Stimulated activated naive CD8-positive, alpha-beta T cell treated with anti-CD3 and anti-CD28 coated beads, Interleukin-15, Interleukin-2, amounts not matched to agents 100 U/mL and 50 U/mL, for 24 hours (primary cell): Measurements from ENCODE around the gene PKD1L1.
"Not testable (repeated sequence)": the region's sequence is repeated elsewhere in the genome, so short reads cannot be mapped to it uniquely, and the experiment has no call there.

ENCODE experiments used
- ATAC-seq: fragments of 150-1000 bp; cut with Tn5 transposase; one replicate; pipeline ENCODE4 v1.10.0; 2021
- DNase-seq: peaks from one replicate; pipeline ENCODE4 v3.0.0; 2021

Gene PKD1L1

DNA sequence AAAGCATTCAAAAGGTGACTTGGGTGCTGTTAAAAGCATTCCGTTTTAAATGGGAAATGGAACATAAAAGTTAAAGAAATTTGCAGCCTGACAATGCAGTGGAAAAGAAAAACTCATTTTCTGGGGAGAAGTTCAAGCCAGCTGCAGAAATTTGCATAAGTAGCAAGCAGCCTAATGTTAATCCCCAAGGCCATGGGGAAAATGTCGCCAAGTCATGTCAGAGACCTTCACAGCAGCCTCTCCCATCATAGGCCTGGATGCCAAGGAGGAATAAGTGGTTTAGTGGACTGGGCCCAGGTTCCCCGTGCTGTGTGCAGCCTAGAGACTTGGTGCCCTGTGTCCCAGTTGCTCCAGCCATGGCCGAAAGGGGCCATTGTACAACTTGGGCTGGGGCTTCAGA is 154.2 kb downstream of the PKD1L1 start:
- DNase-seq (no peak), ATAC-seq (no peak)

DNA sequence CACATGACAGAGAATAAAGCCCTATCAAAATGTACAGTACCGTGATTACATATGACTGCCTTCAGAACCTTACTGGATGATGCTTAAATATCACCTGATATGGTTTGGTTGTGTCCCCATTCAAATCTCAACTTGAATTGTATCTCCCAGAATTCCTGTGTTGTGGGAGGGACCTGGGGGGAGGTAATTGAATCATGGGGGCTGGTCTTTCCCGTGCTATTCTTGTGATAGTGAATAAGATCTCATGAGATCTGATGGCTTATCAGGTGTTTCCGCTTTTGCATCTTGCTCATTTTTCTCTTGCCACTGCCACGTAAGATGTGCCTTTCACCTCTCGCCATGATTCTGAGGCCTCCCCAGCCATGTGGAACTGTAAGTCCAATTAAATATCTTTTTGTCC is 155.1 kb downstream of the PKD1L1 start:
- DNase-seq, ATAC-seq: not testable (repeated sequence)

DNA sequence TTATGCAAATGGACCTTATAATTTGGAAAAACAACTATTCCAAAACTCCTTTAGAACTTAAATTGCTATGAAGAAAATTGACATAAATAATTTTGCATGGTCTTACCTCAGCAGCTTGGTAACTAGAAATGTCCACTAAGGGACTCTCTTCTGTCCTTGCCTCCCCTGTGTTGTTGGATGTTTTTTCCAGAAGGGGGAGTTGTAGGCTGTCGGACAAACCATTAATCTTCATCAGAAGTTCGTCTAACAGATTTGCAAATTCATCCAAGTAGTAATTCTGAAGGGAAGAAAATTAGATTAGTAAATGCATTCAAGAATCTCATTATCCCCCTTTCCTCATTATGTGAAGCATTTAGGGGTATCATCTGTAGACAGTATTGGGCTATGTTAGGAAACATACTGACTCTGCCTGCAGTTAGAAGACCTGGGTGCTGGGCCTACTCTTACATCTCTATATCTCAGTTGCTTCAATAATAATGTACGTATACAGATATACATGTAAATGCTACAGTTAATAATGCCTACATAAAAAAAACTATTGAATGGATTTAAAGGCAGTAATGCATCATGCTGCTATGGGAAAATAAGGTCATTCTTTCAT is 155.6 kb downstream of the PKD1L1 start:
- ATAC-seq, result no peak
- no peak for DNase-seq

DNA sequence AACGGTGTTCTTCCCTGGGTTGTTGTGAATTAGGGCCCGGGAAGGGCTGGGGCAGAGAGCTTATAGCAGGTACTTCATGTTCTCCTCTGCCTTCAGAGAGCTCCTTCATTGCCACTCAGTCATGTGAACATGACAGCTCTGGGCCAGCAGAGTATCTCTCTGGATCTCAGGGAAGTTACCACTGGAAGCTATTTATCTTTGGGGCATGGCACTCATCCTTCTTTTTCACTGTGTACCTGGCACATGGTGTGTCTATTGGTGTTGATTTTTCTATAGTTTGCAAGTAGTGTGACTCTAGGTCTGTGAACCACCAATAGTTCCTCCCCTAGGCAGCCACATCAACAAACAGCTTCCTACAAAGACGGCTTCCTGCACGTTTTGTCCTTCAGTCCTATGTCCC is 156.6 kb downstream of the PKD1L1 start:
- no peak for DNase-seq
- ATAC-seq, result no peak

DNA sequence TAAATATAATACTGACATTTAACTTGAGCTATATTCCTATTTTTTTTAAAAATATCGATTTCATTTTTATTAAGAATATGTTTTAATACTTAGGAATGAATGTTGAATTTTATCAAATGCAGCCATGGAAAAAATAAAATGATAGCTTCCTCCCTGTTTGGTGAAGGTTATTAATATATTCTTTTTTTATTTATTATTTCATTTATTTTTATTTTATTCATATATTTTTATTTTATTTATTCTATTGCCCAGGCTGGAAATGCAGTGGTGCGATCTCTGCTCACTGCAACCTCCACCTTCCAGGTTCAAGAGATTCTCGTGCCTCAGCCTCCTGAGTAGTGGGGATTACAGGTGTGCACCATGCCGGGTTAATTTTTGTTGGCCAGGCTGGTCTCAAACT is 160.2 kb downstream of the PKD1L1 start:
- ATAC-seq, result no peak

DNA sequence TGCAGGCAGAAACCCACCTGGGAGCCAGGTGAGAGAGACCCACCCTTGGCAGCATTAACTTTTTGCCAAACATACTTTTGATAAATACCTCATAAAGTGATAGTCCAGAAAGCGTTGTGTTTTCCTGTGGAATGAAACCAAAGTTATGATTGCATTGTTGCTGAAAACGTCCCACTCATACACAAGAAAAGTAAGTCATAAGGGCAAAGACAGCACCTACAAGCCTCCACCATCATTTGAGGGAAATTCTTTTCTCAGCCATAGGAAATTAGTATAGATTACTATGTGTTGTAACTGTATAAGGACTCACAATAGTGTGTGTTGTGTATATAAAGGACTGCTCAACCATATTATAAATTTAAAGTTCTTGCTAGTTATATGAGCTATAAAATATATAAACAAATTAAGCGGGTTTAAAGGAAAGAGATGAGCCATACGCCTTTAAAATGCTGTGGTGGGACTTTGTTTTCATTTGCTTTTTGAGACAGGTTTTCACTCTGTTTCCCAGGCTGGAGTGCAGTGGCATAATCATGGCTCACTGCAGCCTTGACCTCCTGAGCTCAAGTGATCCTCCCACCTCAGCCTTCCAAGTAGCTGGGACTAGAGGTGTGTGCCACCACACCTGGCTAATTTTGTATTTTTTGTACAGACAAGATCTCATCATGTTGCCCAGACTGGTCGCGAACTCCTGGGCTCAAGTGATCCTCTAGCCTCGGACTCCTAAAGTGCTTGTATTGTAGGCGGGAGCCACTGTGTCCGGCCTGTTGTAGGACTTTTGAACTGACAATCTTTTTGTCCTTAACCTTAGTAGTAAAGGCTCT is 160.8 kb downstream of the PKD1L1 start:
- DNase-seq, result no peak
- ATAC-seq, result no peak

More for the DNA sequence above, 160.2 kb downstream of the PKD1L1 start:
- no peak for DNase-seq

DNA sequence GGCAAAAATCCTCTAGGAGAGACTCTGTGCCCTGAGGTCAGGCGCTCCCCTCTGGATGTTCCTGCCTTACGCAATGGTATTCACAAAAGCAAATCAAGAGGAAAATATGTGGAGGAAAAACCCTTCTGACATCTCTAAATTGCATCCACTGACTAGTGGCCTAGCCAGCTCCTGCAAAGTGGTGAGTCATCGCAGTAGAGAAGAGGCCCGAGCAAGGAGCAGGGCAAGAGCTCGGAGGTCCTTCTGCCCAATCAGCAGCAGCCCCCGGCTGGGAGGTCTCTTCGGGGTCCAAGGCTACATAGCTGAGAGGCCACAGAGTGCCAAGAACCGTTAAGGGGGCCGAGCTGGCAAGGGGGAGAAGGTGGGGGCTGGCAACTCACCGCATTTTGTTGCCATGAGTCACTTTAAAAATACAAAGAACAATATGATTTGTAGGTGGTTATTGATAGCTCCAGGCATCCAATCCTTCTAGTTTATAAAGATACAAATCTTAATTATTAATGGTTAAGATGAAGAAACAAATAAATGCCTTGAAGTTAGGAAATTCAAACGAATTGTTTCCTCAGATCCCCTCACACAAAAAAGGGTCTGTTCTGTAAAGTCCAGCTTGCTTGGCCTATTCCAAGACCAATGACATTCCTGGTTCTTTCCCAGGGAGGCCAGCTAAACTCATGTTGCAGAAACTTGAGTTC is 161.6 kb downstream of the PKD1L1 start:
- no peak for DNase-seq
- no peak for ATAC-seq

DNA sequence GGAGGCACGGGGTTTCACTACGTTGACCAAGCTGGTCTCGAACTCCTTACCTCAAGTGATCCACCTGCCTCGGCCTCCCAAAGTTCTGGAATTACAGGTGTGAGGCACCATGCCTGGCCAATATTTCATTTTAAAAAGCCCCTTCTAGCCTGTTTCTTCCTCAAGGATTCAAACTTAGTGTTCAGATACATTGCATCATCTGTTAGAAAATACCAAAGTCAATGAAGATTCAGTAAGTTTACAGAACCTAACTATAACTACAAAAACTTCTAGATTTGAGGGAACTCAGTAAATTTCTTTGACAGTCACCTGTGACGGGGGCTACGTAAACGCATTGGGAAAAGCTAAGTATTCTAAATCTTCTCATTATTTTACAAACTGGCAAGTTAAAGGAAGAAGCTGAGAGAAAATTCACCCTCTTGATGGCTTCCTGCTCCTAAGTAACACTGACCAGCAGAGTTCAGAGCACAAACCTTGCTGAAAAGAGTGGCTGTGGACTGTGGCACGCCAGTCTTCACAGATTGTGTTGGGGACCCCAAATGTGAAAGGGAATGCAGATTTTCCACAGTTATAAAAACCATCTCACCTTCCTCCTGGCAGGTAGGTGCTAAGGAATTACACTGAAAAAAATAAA is 162.2 kb downstream of the PKD1L1 start:
- DNase-seq, result no peak

DNA sequence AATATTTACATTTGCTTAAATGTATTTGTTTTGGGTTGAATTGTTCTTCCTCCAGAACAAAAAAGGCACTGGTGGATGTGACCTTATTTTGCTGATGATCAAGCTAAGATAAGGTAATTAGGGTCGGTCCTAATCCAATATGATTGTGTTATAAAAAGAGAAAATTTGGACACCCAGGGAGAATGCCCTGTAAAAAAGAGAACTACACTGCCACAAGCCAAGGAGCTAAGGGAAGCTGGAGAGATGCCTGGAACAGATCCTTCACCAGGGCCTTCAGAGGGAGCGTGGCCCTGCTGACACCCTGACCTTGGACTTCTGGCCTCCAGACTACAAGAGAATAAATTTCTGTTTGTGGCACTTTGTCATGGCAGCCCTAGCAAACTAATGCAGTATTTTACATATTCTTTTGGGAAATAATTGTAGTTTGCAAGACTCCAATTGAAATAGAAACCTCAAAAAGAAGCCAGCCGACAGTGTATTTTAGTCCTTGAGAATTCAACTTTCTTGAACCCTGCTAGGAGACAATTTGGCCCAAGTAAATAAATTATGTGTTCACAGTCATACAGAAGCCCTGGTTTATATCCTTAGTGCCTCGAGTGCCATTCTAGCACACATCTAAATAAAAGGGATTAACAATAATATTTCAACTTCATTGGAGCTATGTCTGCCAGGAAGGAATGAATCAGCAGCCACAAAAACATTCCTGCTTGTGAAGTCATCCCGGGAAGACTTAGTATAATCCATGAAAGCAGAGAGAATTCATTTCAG is 164.6 kb downstream of the PKD1L1 start:
- ATAC-seq (no peak), DNase-seq (no peak)

More for the DNA sequence above, 162.2 kb downstream of the PKD1L1 start:
- no peak for ATAC-seq

DNA sequence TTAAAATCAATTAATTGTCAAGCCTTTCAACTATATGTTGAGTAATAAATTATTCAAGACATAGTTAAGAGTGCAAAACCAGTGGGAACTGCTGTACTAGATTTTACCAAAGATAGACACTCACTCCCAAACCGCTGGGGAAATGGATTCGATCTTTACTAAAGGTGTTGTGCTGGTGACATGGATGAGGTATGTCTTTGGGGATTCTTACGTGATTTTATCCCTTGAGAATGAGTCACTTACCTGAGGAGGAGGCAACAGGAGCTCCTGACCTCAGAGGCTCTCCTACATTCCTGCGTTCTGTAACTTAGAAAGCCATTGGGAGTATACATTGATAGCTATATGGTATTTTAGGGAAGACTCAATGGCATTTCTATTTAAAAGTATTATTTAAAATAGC is 165.5 kb downstream of the PKD1L1 start:
- DNase-seq, result no peak
- no peak for ATAC-seq

DNA sequence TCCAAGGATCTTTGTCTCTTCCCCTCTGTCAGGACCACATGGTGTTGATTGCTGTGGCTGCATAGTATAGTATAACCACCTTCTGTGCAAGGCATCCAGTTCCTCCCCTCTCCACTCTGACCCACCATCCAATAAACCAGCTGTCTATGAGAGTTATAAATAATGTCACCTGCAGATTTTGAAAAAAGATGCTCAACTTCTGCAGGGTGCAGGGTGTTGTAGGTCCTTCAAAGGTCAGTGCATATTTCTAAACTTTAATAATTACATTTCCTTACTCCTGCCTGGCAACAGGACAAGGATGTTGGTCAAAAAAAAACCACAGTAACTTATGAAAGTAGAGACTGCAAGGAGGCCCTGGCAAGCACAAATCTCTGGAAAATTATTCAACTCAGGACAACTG is 166.2 kb downstream of the PKD1L1 start:
- ATAC-seq, result no peak

DNA sequence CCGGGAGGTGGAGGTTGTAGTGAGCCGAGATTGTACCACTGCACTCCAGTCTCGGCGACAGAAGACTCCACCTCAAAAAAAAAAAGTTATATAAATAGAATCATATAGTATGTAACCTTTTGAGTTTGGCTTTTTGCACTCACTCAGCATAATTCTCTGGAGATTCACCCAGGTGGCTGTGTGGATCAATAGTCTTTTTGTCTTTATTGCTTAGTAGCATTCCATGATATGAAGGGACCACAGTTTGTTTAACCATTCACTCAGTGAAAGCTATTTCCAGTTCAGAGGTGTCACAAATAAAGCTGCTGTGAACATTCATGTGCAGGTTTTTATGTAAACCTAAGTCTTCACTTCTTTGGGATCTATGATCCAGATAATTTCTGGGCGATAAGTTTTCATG is 167.7 kb downstream of the PKD1L1 start:
- no peak for DNase-seq
- ATAC-seq, result no peak

More for the DNA sequence above, 166.2 kb downstream of the PKD1L1 start:
- no peak for DNase-seq

DNA sequence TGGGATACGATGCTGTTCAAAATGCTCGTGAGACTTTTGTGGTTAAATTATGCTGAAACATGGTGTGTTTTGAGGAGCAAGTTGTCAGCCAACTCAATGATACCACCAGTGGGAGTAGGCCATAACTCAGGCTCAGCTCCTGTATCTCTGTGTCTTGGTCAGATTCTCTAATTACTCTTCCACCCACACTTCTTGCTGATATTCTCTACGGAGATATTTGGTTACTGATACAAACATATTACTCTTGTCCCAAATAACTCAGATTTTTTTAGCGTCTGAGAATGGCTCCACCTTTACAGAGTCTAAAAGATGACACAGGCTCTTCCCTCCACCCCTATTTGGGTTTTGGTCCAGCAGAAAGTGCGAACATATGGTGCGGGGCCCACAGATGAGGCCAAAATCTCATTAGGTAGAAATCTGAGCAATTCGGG is 168.9 kb downstream of the PKD1L1 start:
- DNase-seq, result no peak
- ATAC-seq, result no peak

DNA sequence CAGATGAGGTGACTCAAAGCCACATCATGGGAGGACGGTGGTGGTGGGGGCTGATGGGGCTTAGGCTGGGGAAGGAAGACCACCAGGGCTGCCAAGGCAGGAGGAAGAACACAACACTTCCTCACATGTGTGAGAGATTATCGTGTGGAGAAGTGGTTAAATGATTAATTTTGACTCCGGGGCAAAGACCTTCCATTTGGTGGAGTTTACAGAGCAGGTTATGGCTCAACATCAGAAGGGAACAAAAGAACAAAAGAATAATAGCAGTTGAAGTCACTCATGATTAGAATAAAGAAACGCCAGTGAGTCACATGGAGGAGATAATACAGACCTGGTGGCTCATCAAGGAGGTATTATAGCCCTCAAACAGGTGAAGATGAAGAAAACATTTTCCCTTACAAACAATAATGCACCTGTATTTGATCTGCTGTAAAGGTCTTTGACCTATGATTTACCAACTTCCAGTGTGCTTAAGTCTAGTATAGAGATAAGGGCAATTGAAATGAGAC is 170.1 kb downstream of the PKD1L1 start:
- no peak for ATAC-seq
- DNase-seq, result no peak

DNA sequence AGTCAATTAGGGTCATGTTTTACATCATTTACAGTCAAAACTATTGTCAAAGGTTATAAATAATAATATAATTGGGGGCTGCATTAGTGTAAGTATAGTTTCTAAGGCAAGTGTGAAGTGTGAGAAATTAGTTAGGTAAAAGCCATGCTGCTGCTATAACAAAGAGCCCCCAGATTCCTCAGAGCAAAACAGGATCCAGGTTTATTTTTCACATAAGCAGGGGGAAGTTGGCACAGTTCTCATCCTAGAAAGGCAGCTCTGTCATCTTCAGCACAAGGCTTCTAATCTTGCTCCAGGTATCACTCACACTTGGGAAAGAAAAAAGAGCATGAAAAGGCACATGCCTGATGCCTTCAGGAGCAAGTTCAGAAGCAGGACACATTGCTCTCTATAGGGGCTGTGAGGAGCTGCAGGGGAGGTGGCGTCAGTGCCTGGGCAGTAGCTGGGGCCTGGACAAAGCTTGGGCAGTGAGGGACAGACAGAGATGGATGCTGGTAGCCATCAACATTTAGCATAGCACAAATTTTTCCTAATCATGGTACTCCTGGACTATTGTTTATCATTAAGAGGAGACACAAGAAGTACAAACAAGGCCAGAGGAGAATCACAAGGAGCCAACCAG is 170.6 kb downstream of the PKD1L1 start:
- no peak for ATAC-seq
- no peak for DNase-seq

DNA sequence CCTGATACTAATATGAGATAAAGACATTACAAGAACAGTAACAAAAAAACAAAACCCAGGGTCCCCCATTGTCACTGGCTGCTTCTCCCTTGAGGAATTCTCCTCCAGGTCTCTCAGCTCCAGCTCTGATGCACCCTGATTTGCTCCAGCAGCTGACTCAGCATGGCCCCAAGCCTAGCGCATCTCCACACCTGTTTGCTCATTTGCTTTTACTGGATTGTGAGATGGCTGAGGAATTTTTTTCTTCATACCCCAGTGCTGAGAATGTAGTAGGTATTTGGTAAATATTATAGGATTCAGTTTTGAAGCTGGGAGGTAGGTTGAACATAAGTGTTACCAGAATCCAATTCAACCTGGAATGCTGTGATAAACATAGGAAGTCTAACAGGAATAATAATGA is 171.9 kb downstream of the PKD1L1 start:
- DNase-seq, result no peak
- ATAC-seq, result no peak

DNA sequence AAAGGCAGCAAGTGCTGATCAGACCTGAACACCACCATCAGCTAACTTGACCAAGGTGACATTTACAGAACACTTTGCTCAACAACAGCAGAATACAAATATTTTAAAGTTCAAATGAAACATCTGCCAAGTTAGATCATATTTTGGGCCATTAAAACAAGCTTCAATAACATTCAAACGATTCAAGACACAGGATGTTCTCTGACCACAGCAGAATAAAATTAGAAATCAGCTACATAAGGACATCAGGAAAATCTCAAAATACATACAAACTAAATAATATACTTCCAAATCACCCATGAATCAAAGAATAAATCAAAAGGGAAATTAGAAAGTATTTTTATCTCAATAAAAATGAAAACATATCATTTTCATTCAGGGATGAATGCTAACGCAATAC is 173.0 kb downstream of the PKD1L1 start:
- DNase-seq, result no peak
- no peak for ATAC-seq

DNA sequence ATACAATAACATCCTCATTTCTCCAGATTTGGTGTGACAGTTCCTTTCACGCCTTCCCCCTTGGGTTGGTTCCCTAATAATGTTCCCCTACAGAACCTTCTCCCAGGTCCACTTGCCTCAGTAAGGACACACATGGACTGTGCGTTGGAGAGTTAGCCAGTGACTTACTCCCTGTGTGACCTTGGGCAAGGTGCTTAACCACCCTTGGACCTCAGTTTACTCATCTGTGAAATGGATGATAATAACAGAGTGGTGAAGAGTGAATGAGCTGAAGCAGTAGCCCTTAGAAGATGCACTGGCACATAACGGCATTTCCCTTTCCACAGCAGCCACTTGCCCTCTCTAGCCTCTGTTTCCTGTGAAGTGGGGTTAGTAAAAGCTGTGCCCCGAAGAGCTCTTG is 175.8 kb downstream of the PKD1L1 start:
- DNase-seq (no peak), ATAC-seq (no peak)

DNA sequence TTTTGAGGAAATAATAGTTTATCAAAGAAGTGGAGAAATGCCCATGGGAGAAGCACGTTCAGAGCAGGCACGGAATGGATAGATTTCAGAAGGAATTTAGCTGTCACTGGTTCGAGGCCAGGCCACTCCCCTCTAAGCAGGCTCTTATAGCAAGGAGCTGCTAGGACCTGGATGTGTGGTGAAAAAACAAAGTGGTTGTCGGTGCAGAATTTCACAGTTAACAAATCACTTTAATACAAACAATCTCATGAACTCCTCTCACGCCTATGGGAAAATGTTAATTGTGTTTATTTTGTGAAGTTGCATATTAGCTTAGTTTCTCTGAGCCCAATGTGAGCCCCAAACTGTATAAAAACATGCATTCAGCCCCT is 176.3 kb downstream of the PKD1L1 start:
- no peak for DNase-seq
- ATAC-seq, result no peak

DNA sequence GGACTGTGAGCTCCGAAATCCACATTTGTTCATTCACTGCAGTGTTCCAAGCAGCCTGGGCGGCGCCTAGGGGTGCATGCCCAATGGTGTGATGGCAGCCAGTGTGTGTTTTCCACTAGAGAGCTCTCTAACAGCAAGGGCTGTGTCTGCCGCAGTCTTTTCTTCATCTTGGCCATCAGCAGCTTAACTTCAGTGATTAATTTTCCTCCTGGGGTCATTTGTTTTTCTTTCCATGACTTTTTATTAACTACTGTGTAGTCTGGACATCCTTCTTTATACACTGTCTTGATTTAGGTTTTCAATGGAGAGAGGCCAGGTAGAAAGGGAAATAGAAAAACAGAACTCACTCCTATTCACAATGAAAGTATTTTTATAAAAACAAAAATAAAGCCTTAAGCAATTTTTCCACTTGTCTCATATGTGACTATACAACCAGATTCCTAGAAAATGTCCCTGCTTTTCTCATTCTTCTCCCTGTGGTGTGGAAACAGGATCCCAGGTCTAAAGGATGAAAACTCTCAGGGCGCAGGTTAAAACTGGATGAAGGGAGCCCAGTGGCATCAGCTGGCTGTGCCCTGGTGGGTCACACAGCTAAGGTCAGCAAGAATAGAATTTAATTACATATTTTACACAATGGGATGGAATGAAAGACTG is 176.8 kb downstream of the PKD1L1 start:
- DNase-seq, result no peak
- no peak for ATAC-seq

DNA sequence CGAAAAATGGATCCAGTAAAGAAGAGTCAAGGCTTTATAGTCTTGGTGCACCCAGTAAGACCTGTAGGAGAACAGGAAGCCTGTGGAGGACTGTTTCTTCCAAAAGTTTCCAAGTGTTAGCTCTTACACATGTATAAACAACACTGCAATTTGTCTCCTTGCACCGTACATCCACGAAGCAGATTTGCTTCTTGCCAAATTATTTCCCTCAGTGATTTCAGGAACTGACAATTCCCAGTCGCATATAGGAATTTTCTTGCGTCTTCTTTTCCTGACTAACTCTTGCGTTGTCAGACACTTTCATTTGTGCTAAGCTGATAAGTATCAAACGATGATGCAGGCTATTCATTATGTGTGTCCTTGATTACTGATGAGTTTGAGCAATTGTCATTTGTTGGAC is 182.1 kb downstream of the PKD1L1 start:
- ATAC-seq, result no peak
- DNase-seq, result no peak
